Liver (tissue), 3 donors: Measurements from ENCODE around the gene INSR.

Source experiments
- CTCF ChIP-seq: fragments of 150-350 bp; IDR thresholded peaks from 2 replicates; pipeline ENCODE4 v1.5.1; 2017; ENCODE audit warnings: improper control_type of control experiment, low read depth, low read length; ENCODE audit not compliant: missing input control
- JUND ChIP-seq, 2 donors: IDR thresholded peaks; 2 replicates each; pipeline ENCODE4 v1.6.1; 2016; ENCODE audit warnings: antibody characterized with exemption in 2 of 2
- RAD21 ChIP-seq, 2 donors: IDR thresholded peaks; 2 replicates each; pipeline ENCODE4 v1.6.1; 2016; ENCODE audit warnings: antibody characterized with exemption in 2 of 2, mild to moderate bottlenecking in 2 of 2
- TAF1 ChIP-seq: conservative IDR thresholded peaks from 2 replicates; pipeline ENCODE4 v1.6.1; 2016; ENCODE audit warnings: antibody characterized with exemption, mild to moderate bottlenecking
- donor health status: healthy.
- donor health status: healthy.

GRCh38 chr19:7327802-7328201 lies 33.6 kb upstream of the INSR start:
- TF ChIP-seq RAD21 (IDR thresholded peaks at IDR 0.05), result no peak
- no peak for TF ChIP-seq CTCF
- TF ChIP-seq JUND (IDR thresholded peaks at IDR 0.05), result no peak
- TF ChIP-seq TAF1, result no peak
